ENCODE data around the gene MAP1LC3B.

Gene MAP1LC3B

DNA sequence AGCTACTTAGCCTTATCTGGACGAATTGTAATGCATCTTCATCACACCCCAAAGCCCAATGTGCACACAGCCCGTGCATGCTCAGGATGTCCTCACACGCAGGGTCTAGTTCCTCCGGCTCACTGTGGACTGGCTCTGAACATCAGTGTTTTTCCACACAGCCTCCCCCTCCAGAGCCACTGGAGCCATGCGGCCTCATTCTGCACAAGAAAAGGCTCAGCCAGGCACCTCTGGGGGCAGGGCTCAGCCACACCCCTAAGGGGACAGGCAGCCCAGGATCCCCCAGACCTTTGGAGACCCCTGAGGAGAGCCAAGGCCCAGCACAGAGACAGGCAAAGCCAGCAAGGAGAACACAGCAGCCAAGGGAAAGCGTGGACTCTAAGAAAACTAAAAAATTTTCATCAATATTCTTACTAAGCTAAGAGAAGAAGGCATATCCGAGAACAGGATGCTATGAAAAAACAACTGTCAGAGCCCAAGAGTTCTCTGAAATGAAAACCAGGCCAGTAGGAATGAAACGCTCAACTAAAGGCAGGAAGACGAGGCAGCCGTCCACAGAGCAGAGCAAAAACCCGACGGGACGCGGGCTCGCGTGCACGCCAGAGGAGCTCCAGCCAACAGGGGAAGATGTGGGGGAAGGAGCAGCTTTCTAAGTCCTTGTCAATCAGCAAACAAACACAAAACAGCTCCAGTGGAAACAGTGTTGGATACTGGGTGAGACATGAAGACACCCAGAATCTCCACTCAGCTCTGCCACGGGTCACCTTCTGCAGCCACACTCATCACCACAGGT is 34.5 kb downstream of the MAP1LC3B start:
- no peak for TF ChIP-seq ZNF544 (tag by site-specific recombination; IDR thresholded peaks at IDR 0.05)
- TF ChIP-seq ZNF404 (tag by site-specific recombination; IDR thresholded peaks at IDR 0.05) = no peak
- no peak for TF ChIP-seq ZBTB1 (tag by site-specific recombination; IDR thresholded peaks at IDR 0.05)
- TF ChIP-seq ZNF132 (tag by site-specific recombination; IDR thresholded peaks at IDR 0.05; ENCODE audit: borderline replicate concordance) = no peak
- TF ChIP-seq ZNF629 (tag by site-specific recombination; IDR thresholded peaks at IDR 0.05) = no peak
- TF ChIP-seq ZNF350 (tag by site-specific recombination; IDR thresholded peaks at IDR 0.05) = no peak
- no peak for TF ChIP-seq ZNF529 (tag by site-specific recombination; IDR thresholded peaks at IDR 0.05; ENCODE audit: insufficient replicate concordance)
- TF ChIP-seq, protein P1, sequence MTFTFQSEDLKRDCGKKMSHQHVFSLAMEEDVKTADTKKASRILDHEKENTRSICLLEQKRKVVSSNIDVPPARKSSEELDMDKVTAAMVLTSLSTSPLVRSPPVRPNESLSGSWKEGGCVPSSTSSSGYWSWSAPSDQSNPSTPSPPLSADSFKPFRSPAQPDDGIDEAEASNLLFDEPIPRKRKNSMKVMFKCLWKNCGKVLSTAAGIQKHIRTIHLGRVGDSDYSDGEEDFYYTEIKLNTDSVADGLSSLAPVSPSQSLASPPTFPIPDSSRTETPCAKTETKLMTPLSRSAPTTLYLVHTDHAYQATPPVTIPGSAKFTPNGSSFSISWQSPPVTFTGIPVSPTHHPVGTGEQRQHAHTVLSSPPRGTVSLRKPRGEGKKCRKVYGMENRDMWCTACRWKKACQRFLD (tag by site-specific recombination; IDR thresholded peaks at IDR 0.05) = no peak
- TF ChIP-seq, protein P2, sequence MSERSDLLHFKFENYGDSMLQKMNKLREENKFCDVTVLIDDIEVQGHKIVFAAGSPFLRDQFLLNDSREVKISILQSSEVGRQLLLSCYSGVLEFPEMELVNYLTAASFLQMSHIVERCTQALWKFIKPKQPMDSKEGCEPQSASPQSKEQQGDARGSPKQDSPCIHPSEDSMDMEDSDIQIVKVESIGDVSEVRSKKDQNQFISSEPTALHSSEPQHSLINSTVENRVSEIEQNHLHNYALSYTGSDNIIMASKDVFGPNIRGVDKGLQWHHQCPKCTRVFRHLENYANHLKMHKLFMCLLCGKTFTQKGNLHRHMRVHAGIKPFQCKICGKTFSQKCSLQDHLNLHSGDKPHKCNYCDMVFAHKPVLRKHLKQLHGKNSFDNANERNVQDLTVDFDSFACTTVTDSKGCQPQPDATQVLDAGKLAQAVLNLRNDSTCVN (tag by site-specific recombination; optimal IDR thresholded peaks at IDR 0.05) = no peak
- no peak for TF ChIP-seq REPIN1 (tag by site-specific recombination; IDR thresholded peaks at IDR 0.05; ENCODE audit: low read depth)
- no peak for TF ChIP-seq OVOL3 (tag by site-specific recombination; IDR thresholded peaks at IDR 0.05)
- no peak for TF ChIP-seq ZNF785 (tag by site-specific recombination; IDR thresholded peaks at IDR 0.05)
- TF ChIP-seq ZNF624 (tag by site-specific recombination; IDR thresholded peaks at IDR 0.05) = no peak
- TF ChIP-seq ZNF837 (tag by site-specific recombination; IDR thresholded peaks at IDR 0.05) = no peak
- no peak for TF ChIP-seq ZNF341 (tag by site-specific recombination; IDR thresholded peaks at IDR 0.05; ENCODE audit: low read depth)
- TF ChIP-seq ZNF169 (tag by site-specific recombination; IDR thresholded peaks at IDR 0.05) = no peak
- TF ChIP-seq IKZF3 (tag by site-specific recombination; IDR thresholded peaks at IDR 0.05) = no peak
- Histone ChIP-seq H3K36me3 (ENCODE audit: control insufficient read depth in 2 of 2, insufficient read depth in 1 of 2, low read length in 2 of 2) (peaks cover 10 to 58% of the 10 kb centered on the region in 2 experiments; a peak in 2 of 3 replicates), H3K4me1 (ENCODE audit: control insufficient read depth, insufficient read depth, low read length) (no peaks in the 10 kb centered on the region), H3K27ac (ENCODE audit: extremely low read depth, low read depth, low read length) (no peak overlapping the region), H3K4me3 (ENCODE audit: low read depth, low read length) (no peak overlapping the region), H3K9me3 (ENCODE audit: control insufficient read depth, insufficient read depth, low read depth, low read length) (no peaks in the 10 kb centered on the region)
- ChIA-PET CTCF (interaction anchor here (0.7 to 3.1 kb wide), 6 partner anchors 10 to 209 kb away, joined by 3 to 13 read pairs (median 4); no protein-coding TSS in a partner anchor), POLR2A (no interaction called here)

DNA sequence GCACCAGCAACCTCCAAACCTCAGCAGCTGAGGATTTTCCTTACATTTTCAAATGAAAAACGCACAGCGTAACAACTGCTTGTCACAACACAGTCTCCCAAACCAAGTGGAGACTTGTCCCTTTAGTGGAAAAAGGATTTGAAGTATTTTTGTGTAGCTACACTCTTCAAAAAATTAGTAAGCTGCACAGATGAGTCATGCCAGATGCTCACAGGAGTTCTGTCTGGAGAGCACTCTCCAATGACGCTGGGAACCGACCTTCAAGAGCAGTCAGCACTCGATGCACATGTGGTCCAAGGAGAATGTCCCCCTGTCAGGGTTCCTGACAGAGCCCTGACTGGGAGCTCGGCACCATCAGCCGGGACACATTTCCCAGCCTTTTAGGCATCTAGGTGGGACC is 39.8 kb downstream of the MAP1LC3B start:
- Histone ChIP-seq H3K36me3 (ENCODE audit: control insufficient read depth in 2 of 2, insufficient read depth in 1 of 2, low read length in 2 of 2) (peaks cover 0 to 27% of the 10 kb centered on the region in 2 experiments; a peak in 2 of 3 replicates), H3K9me3 (ENCODE audit: control insufficient read depth, insufficient read depth, low read depth, low read length) (no peaks in the 10 kb centered on the region), H3K27ac (ENCODE audit: extremely low read depth, low read depth, low read length) (no peak overlapping the region), H3K4me1 (ENCODE audit: control insufficient read depth, insufficient read depth, low read length) (peaks cover 3% of the 10 kb centered on the region; the same call in 1 of the 2 replicates), H3K4me3 (ENCODE audit: low read depth, low read length) (no peak overlapping the region)
- ChIA-PET POLR2A (no interaction called here), CTCF (interaction anchor here (0.6 to 1.5 kb wide), 3 partner anchors 11 to 134 kb away, joined by 3 to 5 read pairs (median 3); no protein-coding TSS in a partner anchor)
- no peak for TF ChIP-seq ZNF423 (tag by site-specific recombination; IDR thresholded peaks at IDR 0.05)
- no peak for TF ChIP-seq ZNF274 (IDR thresholded peaks at IDR 0.05; ENCODE audit: low read length)
- no peak for TF ChIP-seq ZNF274 (tag by site-specific recombination; IDR thresholded peaks at IDR 0.05; ENCODE audit: borderline replicate concordance)
- TF ChIP-seq OSR2 (tag by site-specific recombination; IDR thresholded peaks at IDR 0.05) = no peak
- no peak for TF ChIP-seq KLF9 (tag by site-specific recombination; IDR thresholded peaks at IDR 0.05; ENCODE audit: low read depth)
- TF ChIP-seq, protein P1 (tag by site-specific recombination; IDR thresholded peaks at IDR 0.05) = no peak
- no peak for TF ChIP-seq ZNF707 (tag by site-specific recombination; IDR thresholded peaks at IDR 0.05)
- TF ChIP-seq ZNF701 (tag by site-specific recombination; IDR thresholded peaks at IDR 0.05) = no peak
- no peak for TF ChIP-seq ZNF114 (tag by site-specific recombination; IDR thresholded peaks at IDR 0.05)
- TF ChIP-seq, protein P3, sequence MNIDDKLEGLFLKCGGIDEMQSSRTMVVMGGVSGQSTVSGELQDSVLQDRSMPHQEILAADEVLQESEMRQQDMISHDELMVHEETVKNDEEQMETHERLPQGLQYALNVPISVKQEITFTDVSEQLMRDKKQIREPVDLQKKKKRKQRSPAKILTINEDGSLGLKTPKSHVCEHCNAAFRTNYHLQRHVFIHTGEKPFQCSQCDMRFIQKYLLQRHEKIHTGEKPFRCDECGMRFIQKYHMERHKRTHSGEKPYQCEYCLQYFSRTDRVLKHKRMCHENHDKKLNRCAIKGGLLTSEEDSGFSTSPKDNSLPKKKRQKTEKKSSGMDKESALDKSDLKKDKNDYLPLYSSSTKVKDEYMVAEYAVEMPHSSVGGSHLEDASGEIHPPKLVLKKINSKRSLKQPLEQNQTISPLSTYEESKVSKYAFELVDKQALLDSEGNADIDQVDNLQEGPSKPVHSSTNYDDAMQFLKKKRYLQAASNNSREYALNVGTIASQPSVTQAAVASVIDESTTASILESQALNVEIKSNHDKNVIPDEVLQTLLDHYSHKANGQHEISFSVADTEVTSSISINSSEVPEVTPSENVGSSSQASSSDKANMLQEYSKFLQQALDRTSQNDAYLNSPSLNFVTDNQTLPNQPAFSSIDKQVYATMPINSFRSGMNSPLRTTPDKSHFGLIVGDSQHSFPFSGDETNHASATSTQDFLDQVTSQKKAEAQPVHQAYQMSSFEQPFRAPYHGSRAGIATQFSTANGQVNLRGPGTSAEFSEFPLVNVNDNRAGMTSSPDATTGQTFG (tag by site-specific recombination; IDR thresholded peaks at IDR 0.05; ENCODE audit: borderline replicate concordance) = no peak
- TF ChIP-seq KLF16 (tag by site-specific recombination; IDR thresholded peaks at IDR 0.05) = no peak
- no peak for TF ChIP-seq ZNF248 (tag by site-specific recombination; IDR thresholded peaks at IDR 0.05)
- TF ChIP-seq ZNF747 (tag by site-specific recombination; IDR thresholded peaks at IDR 0.05) = no peak
